Mesothelial cell of epicardium (in vitro differentiated cells): ENCODE data around the gene WDR45B. TPM values are rescaled to one million over a fixed set of nuclear protein-coding genes. Genes with fewer than 3 reads are reported as not detected.
A peak's percentile ranks its signal among the peaks of the same experiment; 100 is the strongest.

Experiments used
- DNase-seq, 2 experiments: peaks; one replicate each; pipeline ENCODE4 v3.0.0; 2021; ENCODE audit warnings: low spot score in 2 of 2; ENCODE audit not compliant: unreplicated experiment in 2 of 2
- H3K27ac Mint-ChIP-seq: 2 replicates; pipeline ENCODE4 v1.8.0; 2021; ENCODE audit warnings: mixed read lengths
- H3K27me3 Mint-ChIP-seq: 2 replicates; pipeline ENCODE4 v1.8.0; 2021; ENCODE audit warnings: low read depth, mixed read lengths
- H3K36me3 Mint-ChIP-seq: 2 replicates; pipeline ENCODE4 v1.8.0; 2021; ENCODE audit warnings: mixed read lengths
- H3K4me1 Mint-ChIP-seq: 2 replicates; pipeline ENCODE4 v1.8.0; 2021; ENCODE audit warnings: mixed read lengths
- H3K4me3 Mint-ChIP-seq: 2 replicates; pipeline ENCODE4 v1.8.0; 2021; ENCODE audit warnings: mild to moderate bottlenecking, moderate library complexity, mixed read lengths
- H3K9me3 Mint-ChIP-seq: 2 replicates; pipeline ENCODE4 v1.8.0; 2021; ENCODE audit warnings: mixed read lengths
- total RNA-seq: library from RNA; stranded (reverse); gene quantifications from 3 replicates; pipeline ENCODE4 v1.2.1, GENCODE V29; 2021
- TF ChIP-seq, protein P1 (sequence below): fragments of 200-600 bp; sonication (generic); IDR thresholded peaks from one replicate; pipeline ENCODE4 v1.5.0; 2021; ENCODE audit warnings: antibody characterized with exemption; ENCODE audit not compliant: unreplicated experiment

The WDR45B gene
- total RNA-seq, 1 donor from 2014 or later: 92.3 TPM

DNA sequence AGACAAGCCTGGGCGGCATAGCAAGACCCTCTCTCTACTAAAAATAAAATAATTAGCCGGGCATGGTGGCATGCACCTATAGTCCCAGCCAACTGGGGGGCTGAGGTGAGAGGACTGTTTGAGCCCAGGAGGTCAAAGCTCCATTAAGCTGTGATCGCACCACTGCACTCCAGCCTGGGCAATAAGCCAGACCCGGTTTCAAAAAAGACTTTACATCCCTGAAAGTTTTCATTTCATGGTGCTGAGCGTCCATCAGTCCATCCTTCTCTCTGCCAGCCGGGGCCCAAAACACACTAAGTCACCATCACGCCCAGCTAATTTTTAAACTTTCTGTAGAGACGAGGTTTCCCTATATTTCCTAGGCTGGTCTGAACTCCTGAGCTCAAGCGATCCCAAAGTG is 39.6 kb upstream of the WDR45B start:
- no peak overlapping the region for H3K4me3 Mint-ChIP-seq
- H3K27me3 Mint-ChIP-seq: no peaks in the 10 kb centered on the region
- DNase-seq: no peak
- H3K4me1 Mint-ChIP-seq: peaks cover 15% of the 10 kb centered on the region
- peaks cover 8% of the 10 kb centered on the region for H3K36me3 Mint-ChIP-seq
- H3K27ac Mint-ChIP-seq: no peak overlapping the region
- TF ChIP-seq, protein P1, sequence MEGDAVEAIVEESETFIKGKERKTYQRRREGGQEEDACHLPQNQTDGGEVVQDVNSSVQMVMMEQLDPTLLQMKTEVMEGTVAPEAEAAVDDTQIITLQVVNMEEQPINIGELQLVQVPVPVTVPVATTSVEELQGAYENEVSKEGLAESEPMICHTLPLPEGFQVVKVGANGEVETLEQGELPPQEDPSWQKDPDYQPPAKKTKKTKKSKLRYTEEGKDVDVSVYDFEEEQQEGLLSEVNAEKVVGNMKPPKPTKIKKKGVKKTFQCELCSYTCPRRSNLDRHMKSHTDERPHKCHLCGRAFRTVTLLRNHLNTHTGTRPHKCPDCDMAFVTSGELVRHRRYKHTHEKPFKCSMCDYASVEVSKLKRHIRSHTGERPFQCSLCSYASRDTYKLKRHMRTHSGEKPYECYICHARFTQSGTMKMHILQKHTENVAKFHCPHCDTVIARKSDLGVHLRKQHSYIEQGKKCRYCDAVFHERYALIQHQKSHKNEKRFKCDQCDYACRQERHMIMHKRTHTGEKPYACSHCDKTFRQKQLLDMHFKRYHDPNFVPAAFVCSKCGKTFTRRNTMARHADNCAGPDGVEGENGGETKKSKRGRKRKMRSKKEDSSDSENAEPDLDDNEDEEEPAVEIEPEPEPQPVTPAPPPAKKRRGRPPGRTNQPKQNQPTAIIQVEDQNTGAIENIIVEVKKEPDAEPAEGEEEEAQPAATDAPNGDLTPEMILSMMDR: no peak
- no peaks in the 10 kb centered on the region for H3K9me3 Mint-ChIP-seq

DNA sequence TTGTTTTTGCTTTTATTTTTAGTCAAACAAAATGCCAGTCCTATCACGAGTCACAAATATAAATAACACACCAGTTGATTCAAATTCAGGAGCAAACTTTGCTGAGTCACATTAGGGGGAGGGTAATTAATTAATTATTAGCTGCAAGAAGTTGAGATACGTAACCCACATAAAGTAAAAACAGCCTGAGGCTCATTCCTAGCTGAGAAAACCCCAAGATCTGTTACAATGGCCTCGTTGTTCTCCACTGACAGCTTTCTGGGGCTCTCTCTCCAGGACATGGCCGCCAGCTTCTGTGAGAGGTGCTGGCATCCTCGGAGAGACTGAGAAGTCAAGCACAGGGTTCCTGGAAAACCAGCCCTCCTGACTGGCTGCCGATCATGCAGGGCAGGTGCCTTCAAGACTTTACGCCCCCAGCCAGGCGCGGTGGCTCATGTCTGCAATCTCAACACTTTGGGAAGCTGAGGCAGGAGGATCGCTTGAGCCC is 39.2 kb upstream of the WDR45B start:
- H3K4me1 Mint-ChIP-seq: peaks cover 15% of the 10 kb centered on the region
- DNase-seq: no peak
- TF ChIP-seq, protein P1: no peak
- no peaks in the 10 kb centered on the region for H3K27me3 Mint-ChIP-seq
- peaks cover 11% of the 10 kb centered on the region for H3K36me3 Mint-ChIP-seq
- peaks cover under 1% of the 10 kb centered on the region for H3K9me3 Mint-ChIP-seq
- H3K4me3 Mint-ChIP-seq: no peak overlapping the region
- H3K27ac Mint-ChIP-seq: peak overlapping the region; percentile 76

DNA sequence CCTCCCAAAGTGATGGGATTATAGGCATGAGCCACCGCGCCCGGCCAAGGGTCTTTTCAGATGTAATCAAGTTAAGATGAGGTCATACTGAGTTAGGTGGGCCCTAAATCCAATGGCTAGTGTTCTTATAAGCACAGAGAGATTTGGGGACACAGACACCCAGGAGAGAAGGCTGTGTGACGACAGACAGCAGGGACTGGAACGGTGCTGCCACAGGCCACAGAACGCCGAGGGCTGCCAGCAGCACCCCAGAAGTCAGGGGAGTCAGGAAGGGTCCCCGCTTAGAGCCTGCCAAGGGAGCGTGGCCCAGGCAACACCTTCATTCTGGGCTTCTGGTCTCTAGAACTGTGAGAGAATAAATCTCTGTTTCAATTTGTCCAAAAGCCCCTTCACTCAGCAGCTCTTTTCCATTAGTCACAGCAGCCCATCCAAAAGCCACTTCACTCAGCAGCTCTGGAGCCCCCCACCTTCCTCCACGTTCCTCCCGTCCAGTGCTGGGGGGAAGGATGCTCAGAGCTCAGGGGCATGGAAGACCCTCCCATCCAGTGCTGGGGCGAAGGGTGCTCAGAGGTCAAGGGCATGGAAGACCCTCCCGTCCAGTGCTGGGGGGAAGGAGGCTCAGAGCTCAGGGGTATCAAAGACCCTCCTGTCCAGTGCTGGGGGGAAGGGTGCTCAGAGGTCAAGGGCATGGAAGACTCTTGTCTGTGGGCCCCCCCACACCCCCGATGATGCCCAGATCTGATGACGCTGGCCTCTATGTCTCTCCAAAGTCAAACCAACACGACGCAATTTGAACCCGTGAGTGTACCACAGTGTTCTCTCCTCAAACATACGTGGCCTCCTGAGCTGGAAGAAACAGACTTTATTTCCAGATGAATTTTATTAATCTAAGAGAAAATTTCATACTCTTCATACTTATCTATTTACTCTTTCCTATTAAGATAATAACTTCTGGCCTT is 38.4 kb upstream of the WDR45B start:
- H3K36me3 Mint-ChIP-seq: peaks cover 18% of the 10 kb centered on the region
- peaks cover 15% of the 10 kb centered on the region for H3K4me1 Mint-ChIP-seq
- TF ChIP-seq, protein P1: no peak
- H3K27me3 Mint-ChIP-seq: no peaks in the 10 kb centered on the region
- H3K27ac Mint-ChIP-seq: peak overlapping the region; percentile 84
- peaks cover 9% of the 10 kb centered on the region for H3K9me3 Mint-ChIP-seq
- no peak for DNase-seq
- H3K4me3 Mint-ChIP-seq: no peak overlapping the region

GRCh38 chr17:82685291-82685690 is 37.0 kb upstream of the WDR45B start:
- TF ChIP-seq, protein P1: no peak
- H3K9me3 Mint-ChIP-seq: peaks cover 9% of the 10 kb centered on the region
- H3K27me3 Mint-ChIP-seq: no peaks in the 10 kb centered on the region
- H3K27ac Mint-ChIP-seq: no peak overlapping the region
- DNase-seq: no peak
- H3K4me3 Mint-ChIP-seq: no peak overlapping the region
- peaks cover 13% of the 10 kb centered on the region for H3K4me1 Mint-ChIP-seq
- peaks cover 21% of the 10 kb centered on the region for H3K36me3 Mint-ChIP-seq

DNA sequence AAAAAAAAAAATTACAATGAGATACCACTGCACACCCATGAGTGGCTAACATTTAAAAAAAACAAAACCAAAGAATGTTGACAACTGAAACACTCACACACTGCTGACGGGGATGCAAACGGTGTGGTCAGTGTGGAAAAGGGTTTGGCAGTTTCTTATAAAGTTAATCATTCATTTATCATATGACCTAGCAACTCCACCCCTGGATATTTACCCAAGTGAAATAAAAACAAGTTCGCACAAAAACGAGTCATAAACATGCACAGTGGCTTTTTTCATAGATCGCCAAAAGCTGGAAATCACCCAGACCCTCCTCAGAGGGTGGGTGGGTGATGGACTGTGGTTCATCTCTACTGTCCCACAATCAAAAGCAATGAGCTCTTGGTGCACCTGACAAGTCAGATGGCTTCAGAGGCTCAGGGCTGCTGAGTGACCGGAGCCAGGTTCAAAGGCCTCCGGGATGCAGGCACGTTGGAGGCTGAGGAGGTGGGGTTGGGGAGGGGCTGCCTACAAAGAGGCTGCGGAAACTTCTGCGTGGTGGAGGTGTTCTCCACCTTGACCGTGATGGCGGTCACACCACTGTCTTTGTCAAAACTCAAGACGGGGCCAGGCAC is 36.1 kb upstream of the WDR45B start:
- peaks cover 9% of the 10 kb centered on the region for H3K9me3 Mint-ChIP-seq
- H3K36me3 Mint-ChIP-seq: peaks cover 18% of the 10 kb centered on the region
- H3K4me1 Mint-ChIP-seq: peaks cover 13% of the 10 kb centered on the region
- H3K27me3 Mint-ChIP-seq: no peaks in the 10 kb centered on the region
- TF ChIP-seq, protein P1: no peak
- no peak for DNase-seq
- H3K4me3 Mint-ChIP-seq: no peak overlapping the region
- H3K27ac Mint-ChIP-seq: no peak overlapping the region
